ENCODE results near the gene ABHD10. TPM values are rescaled to one million over a fixed set of nuclear protein-coding genes. Genes with fewer than 3 reads are reported as not detected.

ABHD10 gene
- total RNA-seq, 2 donors from 2014 or later: 26.2 to 26.6 TPM

GRCh38 chr3:111989061-111989678, 10.3 kb downstream of the ABHD10 start:
- intact Hi-C loops (cut with DNase I, micrococcal nuclease): no loop called here
- ATAC-seq: peak; percentile 84
- no peak for DNase-seq

- DNase-seq: no peak
- no peak for ATAC-seq
- intact Hi-C loops (cut with DNase I, micrococcal nuclease): no loop called here
Measured at GRCh38 chr3:111993038-111993437, 14.2 kb downstream of the ABHD10 start.

GRCh38 chr3:111998636-111999483, 20.0 kb downstream of the ABHD10 start, which contains the start of gene TAGLN3:
Gene TAGLN3 (plus strand): TSS chr3:111998922. CDS start chr3:111999423, 501 bp downstream.
- intact Hi-C loops (cut with DNase I, micrococcal nuclease): no loop called here
- ATAC-seq (peak; percentile 84), DNase-seq (peak in 1 of 2 donors; percentile 44)

GRCh38 chr3:111999484-112000324, 20.9 kb downstream of the ABHD10 start:
- intact Hi-C loops (cut with DNase I, micrococcal nuclease): no loop called here
- no peak for DNase-seq
- no peak for ATAC-seq

GRCh38 chr3:112000367-112000771, 21.5 kb downstream of the ABHD10 start:
- intact Hi-C loops (cut with DNase I, micrococcal nuclease): no loop called here
- DNase-seq: no peak
- no peak for ATAC-seq

- intact Hi-C loops (cut with DNase I, micrococcal nuclease): no loop called here
- ATAC-seq (no peak), DNase-seq (no peak)
Measured at GRCh38 chr3:112000966-112001365, 22.1 kb downstream of the ABHD10 start.

- ATAC-seq (no peak), DNase-seq (no peak)
- intact Hi-C loops (cut with DNase I, micrococcal nuclease): no loop called here
Measured at GRCh38 chr3:112001526-112001925, 22.7 kb downstream of the ABHD10 start.

- ATAC-seq (no peak), DNase-seq (no peak)
- intact Hi-C loops (cut with DNase I, micrococcal nuclease): no loop called here
Measured at GRCh38 chr3:112002096-112002971, 23.5 kb downstream of the ABHD10 start.

GRCh38 chr3:112003321-112004080, 24.7 kb downstream of the ABHD10 start:
- ATAC-seq: no peak
- intact Hi-C loops (cut with DNase I, micrococcal nuclease): no loop called here

GRCh38 chr3:112004187-112004586, 25.4 kb downstream of the ABHD10 start:
- intact Hi-C loops (cut with DNase I, micrococcal nuclease): no loop called here
- ATAC-seq (no peak), DNase-seq (no peak)

More at GRCh38 chr3:112003321-112004080, 24.7 kb downstream of the ABHD10 start:
- no peak for DNase-seq

GRCh38 chr3:112004669-112005068, 25.8 kb downstream of the ABHD10 start:
- intact Hi-C loops (cut with DNase I, micrococcal nuclease): no loop called here
- DNase-seq: no peak
- no peak for ATAC-seq

GRCh38 chr3:112005091-112005672, 26.4 kb downstream of the ABHD10 start:
- DNase-seq: no peak
- ATAC-seq: no peak
- intact Hi-C loops (cut with DNase I, micrococcal nuclease): no loop called here

- ATAC-seq (no peak), DNase-seq (no peak)
- intact Hi-C loops (cut with DNase I, micrococcal nuclease): no loop called here
Measured at GRCh38 chr3:112007633-112008032, 28.8 kb downstream of the ABHD10 start.

- DNase-seq (no peak), ATAC-seq (no peak)
- intact Hi-C loops (cut with DNase I, micrococcal nuclease): no loop called here
Measured at GRCh38 chr3:112009670-112010069, 30.8 kb downstream of the ABHD10 start.

- ATAC-seq (no peak), DNase-seq (no peak)
- intact Hi-C loops (cut with DNase I, micrococcal nuclease): no loop called here
Measured at GRCh38 chr3:112010636-112011035, 31.8 kb downstream of the ABHD10 start.

GRCh38 chr3:112011376-112011940, 32.6 kb downstream of the ABHD10 start:
- no peak for DNase-seq
- intact Hi-C loops (cut with DNase I, micrococcal nuclease): no loop called here
- ATAC-seq: no peak
